Fibroblast of lung (primary cell): ENCODE data around the gene RBM17.

Experiments
- CTCF ChIP-seq, 2 donors: IDR thresholded peaks in 1 of 2; conservative IDR thresholded peaks in 1 of 2; 1 replicate in 1 of 2; 2 replicates in 1 of 2; pipeline ENCODE4 v1.5.1; 2011 to 2012; ENCODE audit warnings: low read length in 2 of 2, control low read depth in 1 of 2, inconsistent platforms in 1 of 2, low read depth in 1 of 2, mild to moderate bottlenecking in 1 of 2
- EZH2 ChIP-seq: IDR thresholded peaks from 2 replicates; pipeline ENCODE4 v1.5.1; 2012; ENCODE audit warnings: low read length, control low read depth, mild to moderate bottlenecking; ENCODE audit errors: missing control alignments

- TF ChIP-seq CTCF (conservative IDR thresholded peaks at IDR 0.05 in 1 of 2, IDR thresholded peaks at IDR 0.05 in 1 of 2; ENCODE audit: low read depth in 1 of 2, low read length in 2 of 2), result no peak
- TF ChIP-seq EZH2, result no peak
Measured at GRCh38 chr10:6061056-6061455, 27.8 kb upstream of the RBM17 start.
